GM12891 (cell line): Measurements from ENCODE around the gene PHOSPHO1.

Experiments used
- POLR2A ChIP-seq: IDR thresholded peaks from 2 replicates; pipeline ENCODE4 v1.6.1; 2011; ENCODE audit warnings: low read depth, low read length, control low read depth
- POLR2AphosphoS5 ChIP-seq: IDR thresholded peaks from 2 replicates; pipeline ENCODE4 v1.6.1; 2011; ENCODE audit warnings: low read depth, low read length, control low read depth

DNA sequence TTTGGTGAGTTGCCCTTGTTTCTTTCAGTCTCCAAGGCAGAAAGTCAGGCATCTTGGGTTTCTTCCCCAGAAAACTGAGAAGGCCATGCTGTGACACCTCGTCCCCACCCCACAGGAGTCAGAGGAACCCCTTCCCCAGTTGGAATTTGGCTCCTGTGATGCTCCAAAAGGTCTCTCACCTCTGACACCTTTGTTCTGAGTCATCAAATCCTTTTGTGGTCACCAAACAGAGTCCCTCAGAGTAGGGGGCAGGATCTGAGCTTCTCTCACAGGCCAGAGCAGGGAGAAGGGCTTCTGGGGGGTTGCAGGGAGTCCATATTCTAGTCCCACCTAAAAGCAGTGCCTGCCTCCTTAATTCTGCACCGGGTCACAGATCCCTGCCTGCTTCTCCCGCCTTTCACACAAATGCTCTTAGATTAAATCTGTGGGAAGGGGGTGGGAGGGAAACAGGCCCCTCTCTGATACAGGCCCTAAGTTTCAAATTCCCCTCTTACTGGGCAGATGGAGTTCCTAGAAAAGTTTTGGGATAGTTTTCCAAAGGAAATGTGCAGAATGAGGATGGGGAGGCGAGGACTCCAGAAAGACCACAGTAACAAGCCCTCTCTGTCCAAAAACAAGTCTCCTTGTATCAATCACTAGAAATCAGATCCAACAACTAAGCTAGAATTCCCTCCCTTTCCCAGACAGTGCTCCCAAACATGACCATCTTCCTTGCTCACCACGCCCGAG, 1.3 kb downstream of the PHOSPHO1 start:
- TF ChIP-seq POLR2A (no peak), POLR2AphosphoS5 (no peak)
